NB4 (cell line): ENCODE results near the gene MESP2.
A peak's percentile ranks its signal among the peaks of the same experiment; 100 is the strongest.

Experiments
- DNase-seq: peaks from one replicate; pipeline ENCODE4 v3.0.0; 2010; ENCODE audit warnings: low read depth
- H3K4me3 ChIP-seq: one replicate; pipeline ENCODE4 v1.5.1; 2011; ENCODE audit warnings: mild to moderate bottlenecking, low read depth, low read length, moderate library complexity
- CTCF ChIP-seq: IDR thresholded peaks from one replicate; pipeline ENCODE4 v1.5.1; 2012; ENCODE audit warnings: low read depth, low read length
- MYC ChIP-seq: IDR thresholded peaks from 2 replicates; pipeline ENCODE4 v1.6.1; 2011; ENCODE audit warnings: low read depth, low read length
- POLR2A ChIP-seq: IDR thresholded peaks from 2 replicates; pipeline ENCODE4 v1.6.1; 2011; ENCODE audit warnings: mild to moderate bottlenecking; ENCODE audit not compliant: insufficient read length; ENCODE audit errors: extremely low read depth
- TF ChIP-seq, protein P1 (sequence below): IDR thresholded peaks from 2 replicates; pipeline ENCODE4 v1.6.1; 2011; ENCODE audit warnings: low read depth, low read length

Gene MESP2

DNA sequence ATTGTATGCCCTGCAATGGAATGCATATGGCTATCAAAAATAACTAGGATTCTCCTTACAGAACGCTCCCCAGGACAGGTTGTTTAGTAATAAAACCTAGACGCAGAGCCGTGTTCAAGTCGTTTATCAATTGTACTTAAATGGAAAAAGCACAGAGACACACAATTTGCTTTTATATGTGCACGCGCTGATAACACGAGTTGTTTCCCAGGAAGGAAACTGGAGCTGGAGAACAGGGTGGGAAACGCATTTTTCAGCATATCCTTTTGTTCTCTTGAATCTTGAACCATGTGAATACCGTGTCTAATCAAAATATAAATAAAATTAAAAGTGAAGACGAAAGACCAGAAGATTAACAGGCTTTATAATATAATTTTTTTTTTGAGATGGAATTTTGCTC lies 42.2 kb downstream of the MESP2 start:
- H3K4me3 ChIP-seq, result no peak overlapping the region
- DNase-seq, result no peak
- TF ChIP-seq, protein P1, sequence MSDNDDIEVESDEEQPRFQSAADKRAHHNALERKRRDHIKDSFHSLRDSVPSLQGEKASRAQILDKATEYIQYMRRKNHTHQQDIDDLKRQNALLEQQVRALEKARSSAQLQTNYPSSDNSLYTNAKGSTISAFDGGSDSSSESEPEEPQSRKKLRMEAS, result no peak
- TF ChIP-seq MYC, result no peak
- no peak for TF ChIP-seq CTCF
- no peak for TF ChIP-seq POLR2A

- peak; percentile 93 for DNase-seq
- peak overlapping the region; percentile 55 for H3K4me3 ChIP-seq
Measured at GRCh38 chr15:89820666-89821611, 44.8 kb downstream of the MESP2 start.

DNA sequence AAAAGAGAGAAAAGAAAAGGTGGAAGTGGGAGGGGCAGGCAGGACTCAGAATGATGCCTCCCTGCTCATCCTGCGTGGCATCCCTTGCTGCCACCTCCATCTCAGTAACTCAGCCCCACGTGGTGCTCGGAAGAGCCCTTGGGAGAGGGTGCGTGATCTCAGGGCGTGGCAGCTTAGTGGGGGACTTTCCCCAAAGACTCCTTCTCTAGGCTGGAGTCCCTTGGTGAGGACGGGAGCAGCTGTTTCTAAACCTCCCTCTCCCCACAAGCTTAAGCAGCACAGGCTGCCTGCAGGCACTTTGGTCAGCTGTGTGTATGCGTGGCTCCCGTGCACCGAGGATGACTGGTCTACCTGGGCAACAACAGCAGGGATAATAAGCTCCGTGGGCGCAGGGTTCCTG lies 45.9 kb downstream of the MESP2 start:
- peak; percentile 69 for DNase-seq
- peak; percentile 43; the same call in 1 of the 2 replicates for TF ChIP-seq MYC
- TF ChIP-seq CTCF, result no peak
- TF ChIP-seq, protein P1, result peak; percentile 53; the same call in 1 of the 2 replicates
- TF ChIP-seq POLR2A, result no peak
- H3K4me3 ChIP-seq, result no peak overlapping the region

More at GRCh38 chr15:89820666-89821611, 44.8 kb downstream of the MESP2 start:
- TF ChIP-seq, protein P1, result peak; percentile 75
- TF ChIP-seq CTCF (no peak), POLR2A (peak; percentile 23), MYC (peak; percentile 82)

DNA sequence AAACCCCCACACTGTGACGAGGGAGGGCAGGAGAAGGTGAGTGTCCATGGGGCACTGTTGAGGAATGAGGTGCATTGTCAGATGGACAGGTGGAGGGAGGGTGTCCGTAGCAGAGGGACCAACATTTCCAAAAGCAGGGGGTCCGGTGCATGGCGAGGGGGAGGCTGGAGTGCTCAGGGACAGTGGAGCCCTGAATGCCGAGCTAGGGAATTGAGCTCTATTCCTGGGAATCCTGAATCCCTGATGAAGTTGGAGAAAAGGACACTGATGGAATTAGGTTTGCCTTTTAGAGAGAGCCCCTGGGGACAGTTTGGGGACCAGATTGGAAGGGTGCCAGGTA lies 46.4 kb downstream of the MESP2 start:
- no peak overlapping the region for H3K4me3 ChIP-seq
- no peak for TF ChIP-seq CTCF
- TF ChIP-seq POLR2A, result no peak
- no peak for TF ChIP-seq MYC
- no peak for DNase-seq

DNA sequence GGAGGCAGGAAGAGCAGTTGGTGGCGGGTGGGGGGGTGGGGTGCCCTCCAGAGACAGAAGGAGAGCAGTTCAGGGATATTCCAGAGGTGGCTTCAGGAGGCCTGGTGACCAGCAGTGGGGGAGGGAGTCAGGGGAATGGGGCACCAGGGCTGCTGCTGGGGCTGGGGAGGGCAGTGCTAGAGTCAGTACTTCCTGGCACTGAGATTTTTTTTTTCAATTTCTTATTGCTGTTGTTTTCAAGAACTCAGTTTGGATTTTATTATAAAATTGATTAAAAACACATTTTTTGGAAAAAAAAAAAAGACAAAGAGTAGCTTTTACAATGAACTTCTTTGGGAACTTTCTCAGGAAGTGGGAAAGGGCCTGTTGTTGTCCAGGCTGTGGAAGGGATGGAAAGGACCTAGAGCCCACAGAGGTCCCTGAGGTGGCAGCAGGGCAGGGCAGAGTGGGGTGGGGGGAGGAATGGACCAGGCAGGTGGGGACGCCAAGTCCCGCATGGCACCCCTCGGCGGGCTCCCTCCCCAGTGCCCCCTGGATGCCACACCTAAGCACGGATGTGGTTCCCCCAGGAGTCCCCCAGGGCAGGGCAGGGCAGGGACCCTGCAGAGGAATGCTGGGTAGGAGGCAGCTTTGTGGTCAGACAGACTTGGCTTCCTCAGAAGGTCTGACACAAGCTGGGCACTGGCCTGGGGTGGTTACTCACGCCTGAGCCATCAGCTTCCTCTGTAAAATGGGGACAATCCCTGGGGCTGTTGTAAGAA lies 47.0 kb downstream of the MESP2 start:
- no peak overlapping the region for H3K4me3 ChIP-seq
- peak; percentile 83 for DNase-seq
- TF ChIP-seq POLR2A (no peak), CTCF (no peak), MYC (no peak; the same call in 1 of the 2 replicates)
- TF ChIP-seq, protein P1, result no peak
